ENCODE results near the gene PSMD1.

The PSMD1 gene

DNA sequence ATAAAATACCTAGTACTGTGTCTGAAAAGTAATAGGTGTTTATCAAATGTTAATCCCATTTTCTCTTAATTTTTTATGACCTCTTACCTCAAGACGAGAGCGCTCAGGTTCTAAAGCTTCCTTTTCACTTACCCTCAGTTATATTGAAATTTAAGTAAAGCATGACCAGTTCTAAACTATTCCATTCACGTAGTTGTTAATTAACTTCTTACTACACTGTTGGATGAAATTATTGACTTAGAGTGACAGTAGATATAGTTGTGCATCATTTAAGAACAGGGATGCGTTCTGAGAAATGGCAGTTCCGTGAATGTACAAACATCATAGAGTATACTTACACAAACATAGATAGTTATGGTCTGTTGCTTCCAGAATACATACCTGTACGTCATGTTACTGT is 88.2 kb downstream of the PSMD1 start:
- Histone ChIP-seq H3K27ac (ENCODE audit: low read length) (no peak overlapping the region), H3K4me2 (ENCODE audit: low read length) (no peak overlapping the region), H3K4me3 (ENCODE audit: low read length) (no peak overlapping the region), H3K9me3 (ENCODE audit: insufficient read depth, low read length) (no peaks in the 10 kb centered on the region), H3K36me3 (replicated peaks; ENCODE audit: low read depth, low read length) (peaks cover 11% of the 10 kb centered on the region), H3K9ac (ENCODE audit: low read length) (no peak overlapping the region), H3K27me3 (ENCODE audit: low read depth, low read length) (no peaks in the 10 kb centered on the region), H2AFZ (ENCODE audit: low read depth, low read length) (no peak overlapping the region), H3K79me2 (ENCODE audit: low read length) (no peaks in the 10 kb centered on the region), H3K4me1 (ENCODE audit: low read length) (no peaks in the 10 kb centered on the region), H4K20me1 (ENCODE audit: insufficient read depth, low read length) (no peaks in the 10 kb centered on the region)
- TF ChIP-seq EZH2phosphoT487 (IDR thresholded peaks at IDR 0.05; ENCODE audit: low read depth), result no peak
- TF ChIP-seq, protein P1, sequence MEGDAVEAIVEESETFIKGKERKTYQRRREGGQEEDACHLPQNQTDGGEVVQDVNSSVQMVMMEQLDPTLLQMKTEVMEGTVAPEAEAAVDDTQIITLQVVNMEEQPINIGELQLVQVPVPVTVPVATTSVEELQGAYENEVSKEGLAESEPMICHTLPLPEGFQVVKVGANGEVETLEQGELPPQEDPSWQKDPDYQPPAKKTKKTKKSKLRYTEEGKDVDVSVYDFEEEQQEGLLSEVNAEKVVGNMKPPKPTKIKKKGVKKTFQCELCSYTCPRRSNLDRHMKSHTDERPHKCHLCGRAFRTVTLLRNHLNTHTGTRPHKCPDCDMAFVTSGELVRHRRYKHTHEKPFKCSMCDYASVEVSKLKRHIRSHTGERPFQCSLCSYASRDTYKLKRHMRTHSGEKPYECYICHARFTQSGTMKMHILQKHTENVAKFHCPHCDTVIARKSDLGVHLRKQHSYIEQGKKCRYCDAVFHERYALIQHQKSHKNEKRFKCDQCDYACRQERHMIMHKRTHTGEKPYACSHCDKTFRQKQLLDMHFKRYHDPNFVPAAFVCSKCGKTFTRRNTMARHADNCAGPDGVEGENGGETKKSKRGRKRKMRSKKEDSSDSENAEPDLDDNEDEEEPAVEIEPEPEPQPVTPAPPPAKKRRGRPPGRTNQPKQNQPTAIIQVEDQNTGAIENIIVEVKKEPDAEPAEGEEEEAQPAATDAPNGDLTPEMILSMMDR (IDR thresholded peaks at IDR 0.05; ENCODE audit: low read depth, low read length), result no peak

DNA sequence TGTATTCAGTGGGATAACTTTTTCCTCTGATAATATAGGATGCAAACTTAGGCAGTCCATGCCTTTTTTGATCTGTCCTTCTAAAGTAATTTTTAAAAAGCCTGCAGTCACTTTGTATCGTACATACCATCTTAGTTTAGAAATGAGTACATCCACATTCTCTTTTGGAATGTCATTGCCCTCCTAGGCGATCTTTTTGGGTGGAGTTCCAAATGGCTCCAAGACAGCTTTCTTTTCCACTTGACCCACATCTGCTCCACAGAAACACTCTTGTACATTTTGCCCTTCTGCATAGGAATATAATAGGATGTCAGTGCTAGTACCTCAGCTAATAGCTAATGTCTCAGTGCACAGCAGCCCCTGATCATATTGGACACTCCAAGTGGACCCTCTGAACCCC is 90.0 kb downstream of the PSMD1 start:
- Histone ChIP-seq H3K36me3 (replicated peaks; ENCODE audit: low read depth, low read length) (peaks cover 11% of the 10 kb centered on the region), H2AFZ (ENCODE audit: low read depth, low read length) (no peak overlapping the region), H3K27ac (ENCODE audit: low read length) (no peak overlapping the region), H4K20me1 (ENCODE audit: insufficient read depth, low read length) (no peaks in the 10 kb centered on the region), H3K79me2 (ENCODE audit: low read length) (no peaks in the 10 kb centered on the region), H3K27me3 (ENCODE audit: low read depth, low read length) (no peaks in the 10 kb centered on the region), H3K9me3 (ENCODE audit: insufficient read depth, low read length) (no peaks in the 10 kb centered on the region), H3K4me3 (ENCODE audit: low read length) (no peak overlapping the region), H3K4me2 (ENCODE audit: low read length) (no peak overlapping the region), H3K9ac (ENCODE audit: low read length) (no peak overlapping the region), H3K4me1 (ENCODE audit: low read length) (no peaks in the 10 kb centered on the region)
- TF ChIP-seq, protein P1 (IDR thresholded peaks at IDR 0.05; ENCODE audit: low read depth, low read length), result no peak
- no peak for TF ChIP-seq EZH2phosphoT487 (IDR thresholded peaks at IDR 0.05; ENCODE audit: low read depth)

DNA sequence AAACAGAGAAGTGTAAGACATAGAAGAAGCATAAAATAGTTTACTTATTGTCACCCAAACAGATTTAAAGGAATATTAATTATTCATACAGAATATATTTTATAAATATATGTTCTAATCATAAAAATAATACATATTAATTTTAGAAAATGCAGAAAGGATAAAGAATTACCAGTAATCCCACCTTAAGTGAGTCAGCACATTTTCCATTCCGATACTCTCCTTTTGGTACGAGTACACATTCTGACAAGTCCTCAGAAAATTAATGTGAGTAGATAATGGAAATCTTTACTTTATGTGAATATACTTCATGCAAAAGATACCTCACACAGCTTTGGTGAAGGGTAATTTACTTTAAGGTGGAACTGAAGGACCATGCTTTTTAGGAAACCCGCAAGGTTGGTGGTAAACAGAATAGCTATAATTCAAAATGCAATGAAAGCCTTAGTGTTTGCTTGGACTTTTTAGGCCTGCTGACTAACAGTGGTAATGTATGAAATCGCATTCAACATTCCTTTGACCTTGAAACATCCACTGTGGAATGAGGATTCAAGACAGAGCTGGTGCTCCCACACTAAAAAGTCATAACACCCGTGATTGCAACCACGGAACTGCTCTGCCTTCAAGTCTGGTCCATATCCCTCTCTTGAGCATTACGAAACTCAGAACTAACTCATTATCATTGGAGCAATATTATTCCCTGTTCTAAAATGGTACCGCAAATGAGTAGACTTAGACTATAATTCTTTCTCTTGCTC is 96.3 kb downstream of the PSMD1 start:
- H3K36me3 ChIP-seq (replicated peaks; ENCODE audit: low read depth, low read length), result peaks cover 7% of the 10 kb centered on the region
- H3K79me2 ChIP-seq (ENCODE audit: low read length), result no peaks in the 10 kb centered on the region
- H4K20me1 ChIP-seq (ENCODE audit: insufficient read depth, low read length), result no peaks in the 10 kb centered on the region
- no peak overlapping the region for H3K27ac ChIP-seq (ENCODE audit: low read length)
- H3K4me1 ChIP-seq (ENCODE audit: low read length), result no peaks in the 10 kb centered on the region
- TF ChIP-seq EZH2phosphoT487 (IDR thresholded peaks at IDR 0.05; ENCODE audit: low read depth), result no peak
- TF ChIP-seq, protein P1 (IDR thresholded peaks at IDR 0.05; ENCODE audit: low read depth, low read length), result no peak
- H2AFZ ChIP-seq (ENCODE audit: low read depth, low read length), result no peak overlapping the region
- no peak overlapping the region for H3K4me2 ChIP-seq (ENCODE audit: low read length)
- H3K4me3 ChIP-seq (ENCODE audit: low read length), result no peak overlapping the region
- H3K9ac ChIP-seq (ENCODE audit: low read length), result no peak overlapping the region
- no peaks in the 10 kb centered on the region for H3K27me3 ChIP-seq (ENCODE audit: low read depth, low read length)
- H3K9me3 ChIP-seq (ENCODE audit: insufficient read depth, low read length), result no peaks in the 10 kb centered on the region

DNA sequence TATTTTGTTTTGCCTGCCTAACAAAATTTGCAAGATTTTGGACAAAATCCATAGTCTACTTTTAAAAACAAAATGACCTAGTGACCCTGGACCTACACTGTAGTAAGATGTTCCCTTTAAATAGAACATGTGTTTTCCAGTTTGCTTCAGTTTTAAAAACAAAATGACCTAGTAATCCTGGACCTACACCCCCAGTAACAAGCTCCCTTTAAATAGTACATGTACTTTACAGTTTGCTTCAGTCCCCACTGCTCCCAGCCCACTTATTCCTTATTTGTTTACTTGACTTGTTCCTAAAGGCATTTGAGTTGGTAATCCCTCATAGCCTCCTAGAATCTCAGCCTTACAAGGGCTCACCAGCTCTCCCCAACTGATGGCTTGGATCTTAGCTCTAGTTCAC is 102.6 kb downstream of the PSMD1 start:
- no peak for TF ChIP-seq EZH2phosphoT487 (IDR thresholded peaks at IDR 0.05; ENCODE audit: low read depth)
- TF ChIP-seq, protein P1 (IDR thresholded peaks at IDR 0.05; ENCODE audit: low read depth, low read length), result no peak
- H3K27me3 ChIP-seq (ENCODE audit: low read depth, low read length), result no peaks in the 10 kb centered on the region
- no peaks in the 10 kb centered on the region for H3K79me2 ChIP-seq (ENCODE audit: low read length)
- no peaks in the 10 kb centered on the region for H3K9me3 ChIP-seq (ENCODE audit: insufficient read depth, low read length)
- H4K20me1 ChIP-seq (ENCODE audit: insufficient read depth, low read length), result no peaks in the 10 kb centered on the region
- H3K4me3 ChIP-seq (ENCODE audit: low read length), result no peak overlapping the region
- H2AFZ ChIP-seq (ENCODE audit: low read depth, low read length), result no peak overlapping the region
- H3K36me3 ChIP-seq (replicated peaks; ENCODE audit: low read depth, low read length), result peaks cover 3% of the 10 kb centered on the region
- H3K4me2 ChIP-seq (ENCODE audit: low read length), result no peak overlapping the region
- no peak overlapping the region for H3K9ac ChIP-seq (ENCODE audit: low read length)
- H3K27ac ChIP-seq (ENCODE audit: low read length), result no peak overlapping the region
- no peaks in the 10 kb centered on the region for H3K4me1 ChIP-seq (ENCODE audit: low read length)

All from OCI-LY3 (cell line).